DMS153 (cell line): ENCODE measurements around the gene DLX2.
A peak's percentile ranks its signal among the peaks of the same experiment; 100 is the strongest.
"Not testable (repeated sequence)": the region's sequence is repeated elsewhere in the genome, so short reads cannot be mapped to it uniquely, and the experiment has no call there.

Source experiments
- DNase-seq: peaks from one replicate; lab custom pipeline; 2025; lab: John Stamatoyannopoulos, UW

Gene DLX2

DNA sequence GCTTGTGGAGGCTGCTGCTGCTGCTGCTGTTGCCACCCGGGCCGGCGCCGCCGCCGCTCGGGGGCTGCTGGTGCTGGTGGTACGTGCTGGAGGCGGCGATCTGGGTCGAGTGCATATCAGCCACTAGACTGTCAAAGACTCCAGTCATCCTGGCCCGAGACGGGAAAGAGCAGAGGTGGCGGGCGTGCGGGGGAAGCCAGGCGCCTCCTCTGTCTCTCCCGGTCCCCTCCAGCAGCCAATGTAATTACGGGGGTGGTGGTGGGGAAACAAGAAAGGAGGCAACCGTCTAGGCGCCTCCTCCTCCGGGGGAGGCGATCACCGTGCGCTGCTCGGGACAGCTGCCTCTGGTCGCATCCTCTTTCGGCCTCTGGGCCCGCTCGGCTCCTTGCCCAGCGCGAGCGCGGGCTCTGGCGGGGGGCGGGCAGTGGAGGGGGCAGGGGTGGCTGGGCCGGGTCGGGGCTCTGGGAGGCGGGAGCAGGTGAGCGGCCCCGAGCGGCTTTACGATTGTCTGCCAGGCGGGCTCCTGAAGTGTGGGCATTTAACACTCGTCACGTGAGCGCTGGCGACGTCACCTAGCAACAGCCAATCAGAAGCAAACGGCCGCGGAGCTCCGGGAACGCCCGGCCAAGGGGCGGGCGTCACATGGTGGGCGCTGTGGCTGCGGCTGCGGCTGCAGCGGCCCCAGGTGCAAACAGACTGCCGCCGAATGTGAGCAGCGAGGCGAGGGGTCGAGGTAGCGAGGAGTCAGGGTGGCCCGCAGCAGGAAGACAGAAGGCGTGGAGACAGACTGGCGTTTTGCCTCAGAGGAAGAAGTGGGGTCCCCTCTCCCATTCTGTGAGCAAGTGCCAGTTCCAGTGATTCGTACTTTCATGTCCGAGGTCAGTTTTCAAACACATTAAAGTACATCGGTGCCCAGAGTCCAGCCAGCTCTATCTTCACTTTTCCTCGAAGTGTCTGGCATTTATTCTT is at the start of gene DLX2:
Gene DLX2 (minus strand): TSS at position 510 of the 969 bp plus-strand sequence. CDS start 362 bp downstream, at position 148.
- peak; percentile 89 for DNase-seq

DNA sequence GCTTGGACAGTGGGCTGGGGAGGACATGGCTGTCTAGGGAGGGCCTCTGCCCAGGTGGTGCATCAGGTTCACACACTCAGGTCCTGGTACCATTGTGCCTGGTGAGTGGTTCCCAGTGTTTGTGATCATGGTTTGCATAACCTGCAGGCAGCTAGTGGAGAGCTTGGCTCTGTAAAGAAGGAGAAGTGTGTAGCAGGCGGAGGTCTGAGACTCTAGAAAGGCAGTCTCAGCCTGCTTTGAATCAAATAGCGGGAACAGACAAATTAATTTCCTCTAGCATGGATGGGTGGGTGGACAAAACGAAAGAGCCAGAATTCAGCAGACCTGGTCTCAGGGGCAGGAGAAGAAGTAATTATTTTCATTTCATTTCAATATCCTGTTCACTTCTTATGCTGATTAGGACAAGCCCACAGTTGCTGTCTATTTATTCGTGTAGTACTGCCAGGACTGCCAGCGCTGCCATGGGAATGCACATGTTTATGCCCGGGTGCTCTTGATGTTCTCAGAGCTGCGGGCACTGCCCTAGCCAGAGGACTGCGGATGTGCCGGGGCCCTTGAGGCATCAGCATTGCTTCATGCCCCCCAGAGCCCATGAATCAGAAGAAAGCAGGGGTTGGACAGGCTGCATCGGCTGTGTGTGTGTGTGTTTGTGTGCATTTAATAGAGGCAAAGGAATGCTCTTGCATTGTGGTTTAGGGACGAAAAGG is 45.4 kb upstream of the DLX2 start:
- no peak for DNase-seq

DNA sequence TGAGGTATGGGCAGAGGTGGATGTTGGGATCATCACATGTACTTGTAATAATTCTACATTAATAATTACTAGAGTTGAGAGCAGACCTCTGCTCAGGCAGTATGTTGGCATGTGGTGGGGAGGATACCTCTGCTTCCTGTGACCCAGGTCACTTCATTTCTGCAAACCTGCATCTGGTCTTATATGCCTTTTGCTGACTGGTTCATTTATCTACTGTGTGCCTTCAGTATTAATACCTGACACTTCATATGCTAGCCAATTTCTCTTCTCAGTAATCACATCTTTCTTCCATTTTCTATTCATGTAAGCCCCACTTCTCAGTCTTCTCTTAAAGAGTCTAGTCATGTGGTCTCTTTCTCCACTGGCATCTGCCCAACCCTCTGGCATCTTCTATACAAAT is 41.1 kb upstream of the DLX2 start:
- no peak for DNase-seq

DNA sequence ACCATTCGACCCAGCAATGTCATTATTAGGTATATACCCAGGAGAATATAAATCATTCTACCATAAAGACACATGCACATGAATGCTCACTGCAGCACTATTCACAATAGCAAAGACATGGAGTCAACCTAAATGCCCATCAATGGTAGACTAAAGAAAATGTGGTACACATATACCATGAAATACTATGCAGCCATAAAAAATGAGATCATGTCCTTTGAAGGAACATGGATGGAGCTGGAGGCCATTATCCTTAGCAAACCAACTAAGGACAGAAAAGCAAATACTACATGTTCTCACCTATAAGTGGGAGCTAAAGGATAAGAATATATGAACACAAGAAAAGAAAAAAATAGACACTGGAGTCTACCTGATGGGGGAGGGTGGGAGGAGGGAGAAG is 36.0 kb upstream of the DLX2 start:
- not testable (repeated sequence) for DNase-seq

DNA sequence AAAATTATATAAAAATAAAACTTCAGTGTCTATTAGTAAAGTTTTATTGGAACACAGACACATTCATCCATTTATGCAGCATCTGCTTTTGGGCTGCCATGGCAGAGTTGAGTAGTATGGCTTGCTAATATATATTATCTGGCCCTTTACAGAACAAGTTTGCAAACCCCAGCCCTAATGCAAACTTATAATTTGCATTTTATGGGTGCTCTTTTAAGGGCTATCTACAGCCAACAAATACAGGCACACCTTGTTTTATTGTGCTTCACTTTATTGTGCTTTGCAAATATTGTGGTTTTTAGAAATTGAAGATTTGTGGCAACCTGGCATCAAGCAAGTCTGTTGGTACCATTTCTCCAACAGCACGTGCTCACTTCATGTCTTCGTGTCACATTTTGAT is 35.2 kb upstream of the DLX2 start:
- no peak for DNase-seq

DNA sequence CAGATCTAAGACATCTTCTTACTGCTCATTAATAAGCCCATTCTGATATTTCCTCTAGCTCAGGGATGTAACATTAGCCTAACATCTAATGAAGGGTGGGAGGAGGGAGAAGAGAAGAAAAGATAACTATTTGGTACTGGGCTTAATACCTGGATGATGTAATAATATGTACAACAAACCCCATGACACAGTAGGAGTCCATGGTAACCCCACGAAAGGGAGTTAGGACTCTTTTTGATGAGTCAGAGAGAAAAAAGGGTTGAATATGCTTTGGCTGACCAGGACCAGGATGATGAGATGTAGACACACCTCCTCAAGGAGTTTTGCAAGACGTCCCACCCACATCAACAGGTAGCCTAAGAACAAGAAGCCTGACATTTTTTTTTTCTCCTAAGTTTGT is 34.4 kb upstream of the DLX2 start:
- no peak for DNase-seq

DNA sequence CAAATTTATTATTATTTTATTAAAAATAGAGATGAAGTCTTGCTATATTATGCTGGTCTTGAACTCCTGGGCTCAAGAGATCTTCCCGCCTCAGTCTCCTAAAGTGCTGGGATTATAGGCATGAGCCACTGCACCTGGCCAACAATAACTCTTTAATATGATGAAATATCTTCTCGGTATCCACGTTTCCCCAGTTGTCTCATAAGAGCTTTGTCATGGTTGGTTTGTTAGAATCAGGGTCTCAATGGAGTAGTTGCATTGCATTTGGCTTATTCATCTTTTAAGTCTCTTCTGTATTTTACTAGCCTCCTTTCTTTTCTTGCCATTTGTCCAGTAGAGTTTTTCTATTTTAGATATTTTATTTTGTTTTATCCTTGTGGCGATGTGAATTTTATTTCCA is 32.7 kb upstream of the DLX2 start:
- no peak for DNase-seq

DNA sequence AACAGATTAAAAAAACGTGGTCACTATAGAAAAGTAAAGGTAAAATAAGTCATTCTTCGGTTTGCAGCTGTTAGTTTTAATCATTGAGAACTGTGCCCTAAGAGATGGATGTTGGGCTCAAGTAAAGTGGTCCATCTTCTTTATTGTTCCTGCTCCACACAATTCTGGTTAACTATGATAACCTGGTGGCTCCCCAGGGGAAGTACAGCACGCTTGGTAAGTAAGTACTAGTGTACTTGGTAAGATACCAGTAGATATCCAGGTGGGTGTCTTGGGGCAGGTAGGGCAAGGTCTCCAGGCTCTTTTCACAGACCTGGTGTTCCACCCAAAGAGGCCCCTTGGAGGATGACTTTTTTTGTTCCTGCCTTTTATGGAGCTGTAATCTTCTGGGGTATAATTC is 31.6 kb upstream of the DLX2 start:
- DNase-seq, result no peak

DNA sequence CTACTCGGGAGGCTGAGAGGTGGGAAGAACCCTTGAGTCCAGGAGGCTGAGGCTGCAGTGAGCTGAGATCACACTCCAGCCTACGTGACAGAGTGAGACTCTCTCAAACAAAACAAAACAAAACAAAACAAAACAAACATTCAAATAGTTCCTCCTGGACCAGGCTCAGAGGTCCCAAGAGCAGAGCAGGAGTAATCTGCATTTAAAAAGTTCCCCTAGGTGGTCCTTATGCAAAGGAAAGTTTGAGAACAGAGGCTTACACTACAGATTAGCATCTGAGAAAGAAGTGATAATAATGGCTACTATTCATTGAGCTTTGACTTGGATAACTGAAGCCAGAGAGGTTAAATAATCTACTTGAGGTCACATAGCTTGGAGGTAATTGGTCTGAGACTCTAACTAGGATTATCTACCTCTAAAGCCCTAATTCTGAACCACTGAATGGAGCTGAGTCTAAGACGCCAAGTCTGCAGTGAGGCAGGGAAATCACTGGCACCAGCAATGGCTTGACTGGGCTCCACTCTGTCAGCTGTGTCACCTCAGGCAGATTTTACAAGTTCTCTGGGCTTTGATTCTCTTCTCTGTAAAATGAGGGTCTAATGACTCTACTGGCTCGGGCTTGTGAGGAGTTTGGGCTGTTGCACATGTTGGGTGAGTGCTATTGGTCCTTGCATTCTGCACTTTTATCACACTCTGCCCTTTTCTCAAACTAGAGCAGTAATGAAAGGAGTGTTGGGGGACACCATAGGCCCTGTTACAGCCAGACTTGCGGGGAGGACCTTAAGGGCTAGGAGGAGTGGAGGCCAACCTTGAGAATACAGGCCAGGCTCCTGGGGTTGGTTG is 29.2 kb upstream of the DLX2 start:
- no peak for DNase-seq

DNA sequence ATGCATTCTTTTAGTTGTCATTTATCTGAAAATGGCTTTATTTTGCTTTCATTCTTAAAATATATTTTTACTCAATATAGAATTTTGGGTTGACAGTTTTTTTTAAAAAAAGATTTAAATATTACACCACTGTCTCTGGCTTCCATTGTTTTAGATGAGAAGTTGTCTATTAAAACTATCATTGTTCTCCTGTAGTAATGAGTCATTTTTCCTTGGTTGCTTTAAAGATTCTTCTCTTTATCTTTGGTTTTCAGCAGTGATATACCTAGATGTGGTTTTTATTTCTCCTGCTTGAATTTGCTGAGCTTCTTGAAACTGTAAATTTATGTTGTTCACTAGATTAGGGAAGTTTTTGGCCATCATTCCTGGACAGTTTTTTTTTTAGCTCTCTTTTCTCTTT is 26.7 kb upstream of the DLX2 start:
- no peak for DNase-seq

DNA sequence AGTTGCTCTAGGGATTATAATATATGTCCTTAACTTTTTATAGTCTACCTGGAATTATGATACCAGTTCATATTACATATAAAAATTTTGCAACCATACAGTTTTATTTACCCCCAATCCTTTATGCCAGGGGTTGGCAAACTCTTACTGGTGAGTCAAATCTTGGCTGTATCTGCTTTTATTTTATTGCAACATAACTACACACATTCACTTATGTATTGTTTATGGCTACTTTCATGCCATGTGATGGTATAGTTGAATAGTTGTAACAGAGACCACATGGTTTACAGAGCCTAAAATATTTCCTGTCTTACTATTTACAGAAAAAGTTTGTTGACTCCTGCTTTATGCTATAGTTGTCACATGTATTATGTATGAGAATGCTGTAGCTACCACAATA is 25.8 kb upstream of the DLX2 start:
- no peak for DNase-seq

DNA sequence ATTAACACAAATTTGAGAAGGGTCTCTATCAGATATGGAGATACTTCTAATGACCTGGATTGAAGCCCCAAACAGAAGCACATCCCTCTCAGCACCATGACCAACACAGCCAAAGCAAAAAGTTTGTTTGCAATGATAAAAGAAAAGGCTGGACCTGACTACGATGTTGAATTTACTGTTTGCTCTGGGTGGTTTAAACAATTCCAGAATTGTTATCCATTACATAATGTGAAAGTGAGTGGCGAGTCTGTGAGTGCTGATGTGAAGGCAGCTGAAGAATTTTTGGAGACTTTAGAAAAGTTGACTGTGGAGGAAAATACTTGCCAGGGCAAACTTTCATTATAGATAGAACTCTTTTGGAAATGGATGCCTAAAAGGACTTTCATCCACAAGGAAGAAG is 17.4 kb upstream of the DLX2 start:
- no peak for DNase-seq

DNA sequence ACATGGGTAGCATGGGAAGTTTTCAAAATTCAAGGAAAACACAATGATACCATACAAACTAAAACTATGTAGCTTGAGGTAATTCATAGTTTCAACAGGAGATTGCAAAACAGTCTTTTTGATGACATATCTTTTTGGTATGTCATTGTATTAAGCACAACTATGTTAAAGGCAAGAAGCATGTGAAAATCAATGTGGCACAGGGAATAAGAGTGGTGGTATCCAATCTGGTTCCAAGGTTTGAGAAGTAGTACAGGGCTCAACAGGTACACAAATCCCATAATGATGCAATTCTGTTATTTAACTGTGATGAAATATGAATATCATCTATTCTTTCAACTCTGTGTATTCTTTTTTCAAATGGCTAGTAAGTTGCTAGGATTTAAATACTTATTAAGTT is 16.4 kb upstream of the DLX2 start:
- no peak for DNase-seq

DNA sequence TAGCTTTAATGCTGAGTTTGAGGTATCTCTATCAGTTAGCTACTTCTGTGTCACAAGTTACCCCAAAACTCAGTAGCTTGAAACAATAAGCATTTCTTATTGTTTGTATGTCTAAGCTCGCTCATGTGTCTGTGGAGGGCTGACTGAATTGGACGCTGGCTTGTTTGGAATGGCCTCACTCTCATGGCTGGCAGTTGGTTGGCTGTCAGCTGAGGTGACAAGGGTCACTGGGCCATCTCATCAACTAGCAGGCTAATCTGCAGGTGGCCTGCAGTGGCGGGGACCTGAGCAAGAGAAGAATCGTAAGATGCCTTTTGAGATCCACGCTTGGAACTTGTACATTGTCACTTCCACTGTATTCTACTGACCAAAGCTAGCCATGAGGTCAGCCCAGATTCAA is 13.4 kb upstream of the DLX2 start:
- no peak for DNase-seq

DNA sequence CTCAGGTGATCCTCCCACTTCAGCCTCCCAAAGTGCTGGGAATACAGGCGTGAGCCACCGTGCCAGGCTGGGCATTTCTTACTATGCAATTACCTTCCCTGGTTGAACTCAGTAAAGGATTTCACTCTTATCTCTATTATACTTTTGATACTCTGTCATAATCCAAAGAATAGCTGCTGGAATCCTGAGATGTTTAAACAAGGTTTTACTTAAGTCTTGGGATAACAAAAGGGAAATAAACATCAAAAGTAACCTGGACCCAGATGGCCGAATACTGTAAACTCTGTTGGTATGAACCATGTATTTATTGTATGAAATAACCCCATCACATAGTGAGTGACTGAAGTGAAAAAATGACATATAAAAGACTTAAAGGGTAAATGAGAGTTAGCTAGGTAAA is 11.9 kb upstream of the DLX2 start:
- DNase-seq, result no peak

DNA sequence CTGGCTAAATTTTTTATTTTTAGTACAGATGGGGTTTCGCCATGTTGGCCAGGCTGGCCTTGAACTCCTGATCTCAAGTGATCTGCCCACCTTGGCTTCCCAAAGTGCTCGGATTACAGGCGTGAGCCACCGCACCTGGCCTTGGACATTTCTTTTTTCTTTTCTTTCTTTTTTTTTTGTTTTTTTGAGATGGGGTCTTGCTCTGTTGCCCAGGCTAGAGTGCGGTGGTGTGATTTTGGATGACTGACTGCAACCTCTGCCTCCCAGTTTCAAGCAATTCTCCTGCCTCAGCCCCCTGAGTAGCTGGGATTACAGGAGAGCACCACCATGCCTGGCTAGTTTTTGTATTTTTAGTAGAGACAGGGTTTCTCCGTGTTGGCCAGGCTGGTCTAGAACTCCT is 11.5 kb upstream of the DLX2 start:
- DNase-seq, result not testable (repeated sequence)

DNA sequence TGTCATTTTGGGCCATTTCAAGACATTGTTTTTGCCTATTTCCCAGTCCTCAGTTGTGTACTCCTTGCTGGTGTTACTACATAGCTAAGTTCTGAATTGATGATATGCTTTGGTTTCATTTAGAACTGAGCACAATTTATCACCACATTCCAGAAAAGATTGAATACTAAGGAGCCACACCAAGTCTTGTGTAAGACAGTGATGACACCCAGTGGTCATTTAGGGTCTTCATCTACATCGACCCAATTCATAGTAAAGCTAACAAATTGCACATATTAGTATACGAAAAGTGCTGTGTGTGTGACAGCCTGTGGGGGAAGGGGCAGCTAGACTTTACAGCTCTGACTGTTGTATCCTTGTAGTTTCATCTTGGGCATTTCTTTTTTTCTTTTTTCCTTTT is 10.9 kb upstream of the DLX2 start:
- DNase-seq, result no peak

DNA sequence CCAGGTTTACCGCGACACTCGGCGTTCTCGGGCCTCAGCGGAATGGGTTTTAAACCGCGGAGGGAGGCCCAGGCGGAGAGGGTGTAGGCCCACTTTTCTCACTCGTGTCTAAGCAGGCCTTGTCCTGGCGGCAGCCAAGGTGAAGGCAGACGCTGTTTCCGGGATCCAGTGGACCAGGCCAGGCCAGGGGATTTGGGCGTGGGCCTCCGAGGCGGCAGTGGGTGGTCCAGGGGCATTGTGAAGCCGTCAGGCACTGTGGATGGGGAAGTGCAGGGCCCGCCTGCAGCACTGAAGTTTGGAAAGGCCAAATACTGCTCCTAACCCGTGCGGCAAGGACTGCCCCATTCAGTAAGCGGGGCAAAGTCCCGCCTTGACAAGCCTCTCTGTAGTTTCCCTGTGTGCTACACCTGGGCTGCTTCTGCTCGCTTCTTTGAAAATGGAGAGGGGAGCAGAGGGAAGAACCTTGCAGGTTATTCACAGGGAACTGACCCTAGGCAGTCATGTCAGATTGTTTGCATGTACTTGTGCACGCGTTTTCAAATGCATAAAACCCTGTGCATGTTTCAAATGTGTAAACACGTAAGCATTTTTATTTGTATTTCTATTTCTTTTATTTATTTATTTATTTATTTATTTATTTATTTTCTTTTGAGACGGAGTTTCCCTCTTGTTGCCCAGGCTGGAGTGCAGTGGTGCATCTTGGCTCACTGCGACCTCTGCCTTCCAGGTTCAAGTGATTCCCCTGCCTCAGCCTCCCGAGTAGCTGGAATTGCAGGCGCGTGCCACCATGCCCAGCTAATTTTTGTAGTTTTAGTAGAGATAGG is 7.5 kb upstream of the DLX2 start:
- no peak for DNase-seq

DNA sequence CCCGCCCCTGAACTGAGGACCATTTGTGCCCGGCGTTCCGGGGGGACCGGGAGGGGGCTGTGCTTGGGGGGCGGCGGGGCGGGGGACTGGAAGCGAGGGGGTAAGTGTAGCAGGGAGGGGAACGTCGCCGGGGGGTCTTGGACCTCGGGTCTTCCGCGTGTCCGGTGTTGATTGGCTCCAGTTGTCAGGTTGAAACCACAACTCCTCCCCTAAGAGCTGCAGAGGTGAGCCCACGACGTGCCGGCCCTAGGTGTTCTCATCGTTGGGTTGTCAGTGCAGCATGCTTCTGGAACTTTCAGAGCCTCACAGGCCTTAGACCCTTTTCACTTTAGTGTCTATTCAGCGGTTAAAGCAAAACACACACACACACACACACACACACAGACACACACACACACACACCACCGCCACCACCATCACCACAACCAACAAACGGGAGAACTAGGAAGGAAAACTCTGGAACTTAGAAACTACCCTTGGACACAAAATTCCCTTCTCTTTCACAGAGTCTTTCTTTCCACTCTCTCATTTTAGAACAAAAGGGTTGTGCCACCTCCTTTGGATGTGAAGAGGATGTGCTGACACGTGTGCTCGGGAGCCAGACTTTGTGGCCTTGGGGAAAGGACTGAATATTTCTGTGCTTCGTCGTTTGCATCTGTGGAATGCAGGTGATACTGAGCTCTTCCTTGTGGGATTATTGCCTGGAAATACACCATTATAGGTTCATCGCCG is 6.7 kb upstream of the DLX2 start:
- no peak for DNase-seq

DNA sequence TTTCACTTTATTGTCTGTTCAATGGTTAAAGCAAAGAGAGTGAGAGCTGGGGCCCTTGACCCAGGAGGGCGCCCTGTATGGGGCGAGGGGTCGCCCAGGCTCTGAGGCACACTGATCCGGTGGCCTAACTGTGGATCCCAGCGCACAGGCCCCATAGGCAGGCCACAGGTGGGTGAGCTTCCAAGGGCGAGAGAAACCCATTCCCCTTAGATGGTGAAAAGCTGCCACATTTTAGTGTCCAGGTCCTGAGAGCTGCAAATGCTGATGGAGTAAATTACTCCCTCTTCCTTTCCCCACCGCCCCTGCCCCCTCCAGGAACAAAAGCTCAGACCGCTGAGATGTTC is 5.9 kb upstream of the DLX2 start:
- DNase-seq, result no peak
